ENCODE results near the gene GLA. TPM values are rescaled to one million over a fixed set of nuclear protein-coding genes. Genes with fewer than 3 reads are reported as not detected.

GLA gene
- total and polyA plus RNA-seq, 8 donors, result 6.4 to 25.6 (median 17.6) TPM; not detected in 1

GRCh38 chrX:101397779-101398178, 9.9 kb downstream of the GLA start:
- peaks cover 0 to 36% (median 31%) of the 10 kb centered on the region in 4 donors for H3K36me3 ChIP-seq
- WGBS, 5 donors, result 21 to 37% (median 29%) methylated on average over 4 of the region's 4 CpGs
- H3K27me3 ChIP-seq, result peaks cover 0 to 4% (median 0%) of the 10 kb centered on the region in 3 donors
- no peak for DNase-seq
- H3K4me1 ChIP-seq, result peaks cover 0 to under 1% (median 0%) of the 10 kb centered on the region in 4 donors
- H3K27ac ChIP-seq, result no peak overlapping the region
- H3K9me3 ChIP-seq, result no peaks in the 10 kb centered on the region
- no peak overlapping the region for H3K4me3 ChIP-seq
- TF ChIP-seq POLR2AphosphoS5 (IDR thresholded peaks at IDR 0.05) (no peak), CTCF (IDR thresholded peaks at IDR 0.05) (no peak), POLR2A (IDR thresholded peaks at IDR 0.05) (no peak), EP300 (IDR thresholded peaks at IDR 0.05) (no peak)
- intact Hi-C loops (cut with DNase I; ENCODE audit: low total_unique reads), result no loop called here

DNA sequence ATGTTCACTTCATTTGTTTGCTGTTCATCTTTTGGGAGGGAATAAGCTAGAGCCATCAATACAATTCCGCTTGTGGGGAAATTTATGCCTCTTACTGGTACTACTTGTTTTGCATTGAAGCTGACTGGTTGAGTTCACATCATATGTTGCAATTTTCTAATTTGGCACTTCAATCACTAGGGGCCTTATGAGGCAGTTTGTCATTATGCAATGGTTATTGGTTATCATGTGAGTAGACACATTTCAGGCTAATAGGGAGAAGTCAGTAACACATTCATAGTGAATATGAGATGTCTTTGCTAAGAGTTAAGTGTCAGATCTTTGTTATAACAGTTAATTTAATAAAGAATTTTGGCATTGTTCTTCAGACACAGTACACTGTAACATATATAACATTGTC, 11.9 kb downstream of the GLA start:
- Histone ChIP-seq H3K4me1 (peaks cover 0 to 13% (median 3%) of the 10 kb centered on the region in 4 donors), H3K27me3 (peaks cover 0 to 4% (median 0%) of the 10 kb centered on the region in 3 donors), H3K27ac (no peak overlapping the region), H3K36me3 (peaks cover 0 to 22% (median 14%) of the 10 kb centered on the region in 4 donors), H3K9me3 (no peaks in the 10 kb centered on the region), H3K4me3 (no peak overlapping the region)
- WGBS, 5 donors, result 79 to 100% (median 88%) methylated on average over 1 of the region's 1 CpG
- TF ChIP-seq POLR2AphosphoS5 (IDR thresholded peaks at IDR 0.05) (no peak), EP300 (IDR thresholded peaks at IDR 0.05) (no peak), POLR2A (IDR thresholded peaks at IDR 0.05) (no peak), CTCF (IDR thresholded peaks at IDR 0.05) (no peak)
- DNase-seq, result no peak
- intact Hi-C loops (cut with DNase I; ENCODE audit: low total_unique reads), result no loop called here

- DNase-seq, result no peak
- Histone ChIP-seq H3K4me3 (no peak overlapping the region), H3K27ac (no peak overlapping the region), H3K36me3 (peaks cover 0 to 22% (median 7%) of the 10 kb centered on the region in 4 donors), H3K9me3 (no peaks in the 10 kb centered on the region), H3K27me3 (peaks cover 0 to 4% (median 0%) of the 10 kb centered on the region in 3 donors), H3K4me1 (peaks cover 0 to 13% (median 3%) of the 10 kb centered on the region in 4 donors)
- TF ChIP-seq POLR2A (IDR thresholded peaks at IDR 0.05), result no peak
- TF ChIP-seq EP300 (IDR thresholded peaks at IDR 0.05), result no peak
- no peak for TF ChIP-seq CTCF (IDR thresholded peaks at IDR 0.05)
- no peak for TF ChIP-seq POLR2AphosphoS5 (IDR thresholded peaks at IDR 0.05)
- intact Hi-C loops (cut with DNase I; ENCODE audit: low total_unique reads), result no loop called here
These were observed 13.4 kb downstream of the GLA start for GRCh38 chrX:101394372-101394771.

- TF ChIP-seq POLR2AphosphoS5 (IDR thresholded peaks at IDR 0.05) (no peak), POLR2A (IDR thresholded peaks at IDR 0.05) (no peak), CTCF (IDR thresholded peaks at IDR 0.05) (no peak), EP300 (IDR thresholded peaks at IDR 0.05) (no peak)
- Histone ChIP-seq H3K27ac (no peak overlapping the region), H3K36me3 (peaks cover 0 to 22% (median 7%) of the 10 kb centered on the region in 4 donors), H3K4me1 (peaks cover 0 to 13% (median 3%) of the 10 kb centered on the region in 4 donors), H3K27me3 (peaks cover 0 to 4% (median 0%) of the 10 kb centered on the region in 3 donors), H3K4me3 (no peak overlapping the region), H3K9me3 (no peaks in the 10 kb centered on the region)
- 71 to 82% (median 81%) methylated on average over 11 of the region's 11 CpGs for WGBS, 5 donors
- intact Hi-C loops (cut with DNase I; ENCODE audit: low total_unique reads), result no loop called here
- no peak for DNase-seq
These were observed 14.0 kb downstream of the GLA start for GRCh38 chrX:101393530-101394305.

All from stomach (tissue), 9 donors.